ENCODE measurements around the gene TLCD3B.
A peak's percentile ranks its signal among the peaks of the same experiment; 100 is the strongest.

TLCD3B gene

GRCh38 chr16:29995911-29996765, 34.9 kb downstream of the TLCD3B start, which contains the start of gene INO80E:
INO80E (plus strand) TSS chr16:29996241; CDS start chr16:29996311, 70 bp downstream.
- TF ChIP-seq ZBTB7A (IDR thresholded peaks at IDR 0.05; ENCODE audit: low read depth) (no peak; the same call in 1 of the 2 replicates), EGR1 (IDR thresholded peaks at IDR 0.05) (peak; percentile 74), RAD21 (IDR thresholded peaks at IDR 0.05; ENCODE audit: low read depth) (no peak; the same call in 1 of the 2 replicates), TAF1 (IDR thresholded peaks at IDR 0.05; ENCODE audit: low read depth) (peak; percentile 94), TEAD4 (IDR thresholded peaks at IDR 0.05) (no peak), CEBPB (IDR thresholded peaks at IDR 0.05) (peak; percentile 19; the same call in 1 of the 2 replicates), YY1 (IDR thresholded peaks at IDR 0.05; ENCODE audit: low read depth) (peak; percentile 95), EP300 (IDR thresholded peaks at IDR 0.05; ENCODE audit: borderline replicate concordance) (no peak; the same call in 1 of the 2 replicates), FOXM1 (IDR thresholded peaks at IDR 0.05; ENCODE audit: borderline replicate concordance, low read depth) (0 out of 2 replicates have a peak, but pooled peaks have one; percentile 19), CREB1 (IDR thresholded peaks at IDR 0.05; ENCODE audit: low read depth) (peak; percentile 91), TCF12 (IDR thresholded peaks at IDR 0.05; ENCODE audit: low read depth) (peak; percentile 30; the same call in 1 of the 2 replicates)
- TF ChIP-seq, protein P1, sequence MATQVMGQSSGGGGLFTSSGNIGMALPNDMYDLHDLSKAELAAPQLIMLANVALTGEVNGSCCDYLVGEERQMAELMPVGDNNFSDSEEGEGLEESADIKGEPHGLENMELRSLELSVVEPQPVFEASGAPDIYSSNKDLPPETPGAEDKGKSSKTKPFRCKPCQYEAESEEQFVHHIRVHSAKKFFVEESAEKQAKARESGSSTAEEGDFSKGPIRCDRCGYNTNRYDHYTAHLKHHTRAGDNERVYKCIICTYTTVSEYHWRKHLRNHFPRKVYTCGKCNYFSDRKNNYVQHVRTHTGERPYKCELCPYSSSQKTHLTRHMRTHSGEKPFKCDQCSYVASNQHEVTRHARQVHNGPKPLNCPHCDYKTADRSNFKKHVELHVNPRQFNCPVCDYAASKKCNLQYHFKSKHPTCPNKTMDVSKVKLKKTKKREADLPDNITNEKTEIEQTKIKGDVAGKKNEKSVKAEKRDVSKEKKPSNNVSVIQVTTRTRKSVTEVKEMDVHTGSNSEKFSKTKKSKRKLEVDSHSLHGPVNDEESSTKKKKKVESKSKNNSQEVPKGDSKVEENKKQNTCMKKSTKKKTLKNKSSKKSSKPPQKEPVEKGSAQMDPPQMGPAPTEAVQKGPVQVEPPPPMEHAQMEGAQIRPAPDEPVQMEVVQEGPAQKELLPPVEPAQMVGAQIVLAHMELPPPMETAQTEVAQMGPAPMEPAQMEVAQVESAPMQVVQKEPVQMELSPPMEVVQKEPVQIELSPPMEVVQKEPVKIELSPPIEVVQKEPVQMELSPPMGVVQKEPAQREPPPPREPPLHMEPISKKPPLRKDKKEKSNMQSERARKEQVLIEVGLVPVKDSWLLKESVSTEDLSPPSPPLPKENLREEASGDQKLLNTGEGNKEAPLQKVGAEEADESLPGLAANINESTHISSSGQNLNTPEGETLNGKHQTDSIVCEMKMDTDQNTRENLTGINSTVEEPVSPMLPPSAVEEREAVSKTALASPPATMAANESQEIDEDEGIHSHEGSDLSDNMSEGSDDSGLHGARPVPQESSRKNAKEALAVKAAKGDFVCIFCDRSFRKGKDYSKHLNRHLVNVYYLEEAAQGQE (IDR thresholded peaks at IDR 0.05; ENCODE audit: low read depth): no peak; the same call in 1 of the 2 replicates
- TF ChIP-seq, protein P2, sequence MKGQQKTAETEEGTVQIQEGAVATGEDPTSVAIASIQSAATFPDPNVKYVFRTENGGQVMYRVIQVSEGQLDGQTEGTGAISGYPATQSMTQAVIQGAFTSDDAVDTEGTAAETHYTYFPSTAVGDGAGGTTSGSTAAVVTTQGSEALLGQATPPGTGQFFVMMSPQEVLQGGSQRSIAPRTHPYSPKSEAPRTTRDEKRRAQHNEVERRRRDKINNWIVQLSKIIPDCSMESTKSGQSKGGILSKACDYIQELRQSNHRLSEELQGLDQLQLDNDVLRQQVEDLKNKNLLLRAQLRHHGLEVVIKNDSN (IDR thresholded peaks at IDR 0.05): peak; percentile 8; the same call in 1 of the 2 replicates
- TF ChIP-seq, protein P3, sequence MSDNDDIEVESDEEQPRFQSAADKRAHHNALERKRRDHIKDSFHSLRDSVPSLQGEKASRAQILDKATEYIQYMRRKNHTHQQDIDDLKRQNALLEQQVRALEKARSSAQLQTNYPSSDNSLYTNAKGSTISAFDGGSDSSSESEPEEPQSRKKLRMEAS (IDR thresholded peaks at IDR 0.05): no peak

DNA sequence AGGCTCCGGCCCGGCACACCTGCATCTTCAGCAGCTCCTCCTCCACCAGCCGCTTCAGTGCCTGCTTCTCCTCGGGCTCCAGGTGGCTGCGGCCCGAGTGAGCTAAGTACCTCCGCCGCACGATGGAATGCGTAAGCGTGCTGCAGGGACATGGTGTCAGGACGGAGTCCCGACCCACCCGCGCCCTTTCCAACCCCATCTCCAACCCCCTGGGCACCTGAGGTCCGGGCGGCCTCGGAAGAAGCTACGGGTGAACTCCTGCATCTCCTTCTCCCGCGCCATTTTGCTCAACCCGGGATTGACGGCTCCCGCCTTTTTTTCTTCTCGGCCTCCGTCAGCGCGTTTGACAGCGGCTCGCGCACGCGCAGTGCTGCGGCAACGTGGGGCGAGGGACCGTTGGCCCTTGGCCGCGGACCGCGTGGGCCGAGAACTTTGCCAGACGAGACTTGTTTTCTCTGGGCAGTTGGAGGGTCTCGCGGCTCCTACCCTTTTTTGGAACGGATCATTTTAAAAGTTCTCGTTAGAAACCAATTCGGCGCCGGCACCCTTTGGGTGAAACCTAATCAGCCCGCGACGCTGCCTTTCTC, 35.7 kb downstream of the TLCD3B start, which contains the start of gene HIRIP3:
TSS of gene HIRIP3 (minus strand) at position 294 of the 587 bp plus-strand sequence. CDS start at position 282, 12 bp downstream.
- TF ChIP-seq, protein P2 (IDR thresholded peaks at IDR 0.05): no peak
- TF ChIP-seq CEBPB (IDR thresholded peaks at IDR 0.05) (no peak), RAD21 (IDR thresholded peaks at IDR 0.05; ENCODE audit: low read depth) (no peak), TCF12 (IDR thresholded peaks at IDR 0.05; ENCODE audit: low read depth) (peak; percentile 47; the same call in 1 of the 2 replicates), ZBTB7A (IDR thresholded peaks at IDR 0.05; ENCODE audit: low read depth) (no peak; the same call in 1 of the 2 replicates), TAF1 (IDR thresholded peaks at IDR 0.05; ENCODE audit: low read depth) (no peak), CREB1 (IDR thresholded peaks at IDR 0.05; ENCODE audit: low read depth) (no peak), YY1 (IDR thresholded peaks at IDR 0.05; ENCODE audit: low read depth) (peak; percentile 84), FOXM1 (IDR thresholded peaks at IDR 0.05; ENCODE audit: borderline replicate concordance, low read depth) (no peak), NFIC (IDR thresholded peaks at IDR 0.05) (no peak; the same call in none of the 2 replicates), EP300 (IDR thresholded peaks at IDR 0.05; ENCODE audit: borderline replicate concordance) (peak; percentile 18; the same call in 1 of the 2 replicates), TEAD4 (IDR thresholded peaks at IDR 0.05) (no peak), EGR1 (IDR thresholded peaks at IDR 0.05) (peak; percentile 9; the same call in 1 of the 2 replicates)
- TF ChIP-seq, protein P1 (IDR thresholded peaks at IDR 0.05; ENCODE audit: low read depth): no peak; the same call in 1 of the 2 replicates
- TF ChIP-seq, protein P3 (IDR thresholded peaks at IDR 0.05): peak; percentile 98

DNA sequence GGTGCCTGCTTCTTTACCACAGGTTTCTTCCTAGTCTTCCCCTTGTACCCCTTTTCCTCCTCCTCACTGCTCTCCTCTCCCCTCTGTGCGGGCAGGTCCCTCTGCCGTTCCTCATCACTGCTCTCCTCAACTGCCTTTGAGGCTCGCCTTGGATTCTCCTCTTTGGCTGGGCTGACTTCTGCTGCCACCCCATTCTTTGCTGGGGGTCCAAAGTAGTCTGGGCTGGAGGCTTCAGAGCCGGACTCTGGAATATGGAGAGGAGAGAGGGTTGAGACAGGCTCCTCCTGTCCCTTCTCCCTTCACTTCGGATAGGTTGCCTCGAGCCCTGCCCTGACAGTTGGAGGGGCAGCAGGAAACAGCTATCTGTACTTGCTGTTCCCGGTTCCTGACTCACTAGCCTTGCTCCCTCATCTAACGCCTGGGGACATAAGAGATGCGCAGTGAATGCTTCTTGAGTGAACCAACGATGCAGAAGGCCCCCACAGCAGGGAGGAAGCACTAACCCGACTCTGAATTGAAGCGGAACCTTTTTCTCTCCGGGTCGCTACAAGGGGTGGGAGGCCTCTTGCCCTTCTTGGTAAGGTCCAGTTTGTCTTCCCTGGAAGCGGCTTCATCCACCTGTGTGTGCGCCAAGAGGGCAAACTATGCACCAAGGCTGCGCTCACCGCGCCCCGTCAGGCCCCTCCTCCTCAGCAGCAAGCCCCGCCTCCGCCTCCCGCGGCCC, 36.3 kb downstream of the TLCD3B start:
- TF ChIP-seq YY1 (IDR thresholded peaks at IDR 0.05; ENCODE audit: low read depth) (no peak), EP300 (IDR thresholded peaks at IDR 0.05; ENCODE audit: borderline replicate concordance) (no peak), RAD21 (IDR thresholded peaks at IDR 0.05; ENCODE audit: low read depth) (no peak), TAF1 (IDR thresholded peaks at IDR 0.05; ENCODE audit: low read depth) (no peak), TCF12 (IDR thresholded peaks at IDR 0.05; ENCODE audit: low read depth) (no peak), CEBPB (IDR thresholded peaks at IDR 0.05) (no peak), TEAD4 (IDR thresholded peaks at IDR 0.05) (no peak)
- TF ChIP-seq, protein P3 (IDR thresholded peaks at IDR 0.05): no peak
- TF ChIP-seq, protein P1 (IDR thresholded peaks at IDR 0.05; ENCODE audit: low read depth): no peak
